Esophagus squamous epithelium (tissue), 4 donors: ENCODE measurements around the gene RNF113B.

Experiments
- CTCF ChIP-seq, 6 experiments: fragments of 450-650 bp in 4 of 6; fragments of 200-600 bp in 2 of 6; sonication (generic) in 2 of 6; IDR thresholded peaks; one replicate each; pipeline ENCODE4 v1.5.1; 2016 to 2019; ENCODE audit warnings: antibody characterized with exemption in 6 of 6, mild to moderate bottlenecking in 4 of 6, moderate library complexity in 4 of 6
- POLR2A ChIP-seq, 4 donors: fragments of 450-650 bp; IDR thresholded peaks; one replicate each; pipeline ENCODE4 v1.6.1; 2017; ENCODE audit warnings: antibody characterized with exemption in 4 of 4, mild to moderate bottlenecking in 4 of 4, moderate library complexity in 3 of 4

DNA sequence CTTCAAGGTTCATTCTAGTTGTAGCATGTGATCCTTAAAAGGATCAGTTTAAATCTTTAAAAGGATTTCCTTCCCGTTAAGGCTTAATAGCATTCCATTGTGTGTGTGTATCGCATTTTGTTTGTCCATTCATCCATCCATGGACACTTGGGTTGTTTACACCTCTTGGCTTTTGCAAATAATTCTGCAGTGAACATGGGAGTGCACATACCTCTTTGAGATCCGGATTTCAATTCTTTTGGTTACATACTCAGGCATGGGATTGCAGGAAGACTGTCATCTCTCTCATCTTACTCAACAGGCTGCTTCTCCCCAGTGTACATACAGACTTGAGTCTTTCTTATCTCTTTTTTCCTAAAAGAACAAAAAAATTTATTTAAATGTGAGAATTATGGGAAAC is 1.2 kb downstream of the RNF113B start:
- TF ChIP-seq CTCF (IDR thresholded peaks at IDR 0.05), result no peak
- TF ChIP-seq POLR2A (IDR thresholded peaks at IDR 0.05), result no peak
